Measurements from ENCODE around the gene CUX1.
"Not testable (repeated sequence)": the region's sequence is repeated elsewhere in the genome, so short reads cannot be mapped to it uniquely, and the experiment has no call there.

The CUX1 gene

GRCh38 chr7:101788517-101788916, 28.9 kb upstream of the CUX1 start:
- no peak for TF ChIP-seq CTCF (conservative IDR thresholded peaks at IDR 0.05)
- no peak overlapping the region for H3K27ac ChIP-seq

DNA sequence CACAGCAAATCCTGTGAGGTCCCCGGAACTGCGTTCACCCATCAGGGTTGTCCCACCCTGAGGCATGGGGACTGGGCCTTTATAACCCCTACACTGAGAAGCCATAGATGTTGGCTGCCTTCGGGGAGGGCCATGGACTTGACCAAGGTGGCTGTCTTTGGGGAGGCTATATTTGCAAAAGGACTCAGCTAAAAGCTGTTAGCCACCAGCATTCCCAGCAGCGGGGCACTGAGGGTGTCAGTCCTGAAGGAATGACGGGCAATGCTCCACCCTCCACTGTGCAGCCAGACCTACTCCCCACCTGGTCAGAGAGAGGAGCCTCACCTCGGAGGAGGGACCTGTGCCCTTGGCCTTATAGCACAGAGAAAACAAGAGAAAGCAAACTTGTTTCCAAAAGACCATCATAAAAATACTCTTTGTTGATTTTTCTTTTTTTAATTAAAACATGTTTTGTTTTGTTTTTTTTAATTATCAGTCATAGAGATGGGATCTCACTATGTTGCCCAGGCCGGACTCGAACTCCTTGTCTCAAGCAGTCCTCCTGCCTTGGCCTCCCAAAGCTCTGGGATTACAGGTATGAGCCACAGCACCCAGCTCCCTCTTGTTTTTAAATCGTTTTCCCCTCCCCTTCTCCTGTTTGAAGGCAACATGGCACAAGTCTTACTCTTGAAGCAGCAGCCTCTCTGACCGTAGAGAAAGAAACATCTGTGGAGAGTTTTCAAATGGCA, 26.7 kb upstream of the CUX1 start:
- H3K27ac ChIP-seq, result no peak overlapping the region
- no peak for TF ChIP-seq CTCF (conservative IDR thresholded peaks at IDR 0.05)

- no peak for TF ChIP-seq CTCF (conservative IDR thresholded peaks at IDR 0.05)
- no peak overlapping the region for H3K27ac ChIP-seq
These were observed 25.3 kb upstream of the CUX1 start for GRCh38 chr7:101792051-101792681.

DNA sequence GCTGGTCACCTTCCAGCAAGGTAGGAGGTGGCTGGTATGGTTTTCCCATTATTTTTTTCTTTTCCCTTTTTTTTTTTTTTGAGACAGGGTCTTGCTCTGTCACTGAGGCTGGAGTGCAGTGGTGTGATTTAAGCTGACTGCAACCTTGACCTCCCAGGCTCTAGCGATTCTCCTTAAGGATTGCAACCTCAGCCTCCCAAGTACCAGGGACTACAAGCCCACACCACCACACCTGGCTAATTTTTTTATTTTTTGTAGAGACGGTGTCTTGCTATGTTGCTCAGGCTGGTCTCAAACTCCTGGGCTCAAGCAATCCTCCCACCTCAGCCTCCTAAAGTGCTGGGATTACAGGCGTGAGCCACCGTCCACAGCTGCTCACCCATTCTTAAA, 24.7 kb upstream of the CUX1 start:
- not testable (repeated sequence) for H3K27ac ChIP-seq

GRCh38 chr7:101795461-101795860, 22.0 kb upstream of the CUX1 start:
- no peak overlapping the region for H3K27ac ChIP-seq
- no peak for TF ChIP-seq CTCF (conservative IDR thresholded peaks at IDR 0.05)

GRCh38 chr7:101798173-101798572, 19.3 kb upstream of the CUX1 start:
- not testable (repeated sequence) for H3K27ac ChIP-seq

- no peak for TF ChIP-seq CTCF (conservative IDR thresholded peaks at IDR 0.05)
- no peak overlapping the region for H3K27ac ChIP-seq
These were observed 14.0 kb upstream of the CUX1 start for GRCh38 chr7:101803203-101804087.

DNA sequence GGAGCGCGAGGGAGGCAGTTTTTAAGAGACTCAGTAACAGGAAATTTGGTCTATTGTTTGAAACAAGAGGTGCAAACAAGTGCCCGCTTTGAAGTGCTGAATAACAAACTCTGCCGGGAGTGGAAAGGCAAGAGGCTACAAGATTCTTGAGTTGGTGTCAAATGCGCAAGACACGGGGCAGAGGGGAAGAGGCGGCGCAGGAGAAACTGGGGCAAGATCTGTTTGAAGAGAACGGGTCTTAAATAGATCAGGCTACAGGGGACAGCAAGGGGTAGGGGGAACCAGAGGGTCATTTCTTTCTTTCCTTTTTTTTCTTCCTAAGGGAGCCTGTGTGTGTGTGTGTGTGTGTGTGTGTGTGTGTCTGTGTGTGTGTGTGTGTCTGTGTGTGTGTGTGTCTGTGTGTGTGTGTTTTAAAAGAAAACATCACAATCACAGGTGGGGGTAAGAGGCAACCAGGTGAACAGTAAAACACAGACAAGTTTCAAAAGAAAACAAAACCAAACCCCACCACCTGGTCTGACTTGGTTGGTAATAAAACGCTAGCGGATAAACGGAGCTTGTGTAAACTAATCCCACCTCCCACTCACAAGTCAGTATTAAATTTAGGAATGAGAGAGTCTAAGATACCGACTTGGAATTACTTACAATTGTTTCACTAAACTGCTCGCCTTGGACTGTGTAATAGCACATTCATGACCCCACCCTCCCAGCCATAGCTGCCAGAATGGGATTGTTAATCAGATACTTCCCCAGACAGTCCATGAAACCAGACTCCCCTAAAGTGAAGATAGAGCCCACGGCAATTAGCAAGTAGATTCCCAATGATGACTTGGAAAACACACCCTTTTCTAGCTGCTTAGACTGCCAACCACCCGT, 13.1 kb upstream of the CUX1 start:
- H3K27ac ChIP-seq, result no peak overlapping the region
- TF ChIP-seq CTCF (conservative IDR thresholded peaks at IDR 0.05), result no peak

Measured in VCaP (cell line).